WTC11 (cell line): ENCODE measurements around the gene IL23A. TPM values are rescaled to one million over a fixed set of nuclear protein-coding genes. Genes with fewer than 3 reads are reported as not detected.
A peak's percentile ranks its signal among the peaks of the same experiment; 100 is the strongest.

Experiments used
- ATAC-seq: fragments of 200-7000 bp; cut with Tn5 transposase; 2 replicates; pipeline ENCODE4 v1.10.0; 2021; ENCODE audit warnings: mild to moderate bottlenecking, moderate library complexity
- CTCF ChIA-PET: fragments of 300-600 bp; sonication (Branson Sonifier 250); formaldehyde crosslinking; loops from one replicate; lab custom pipeline; 2021; ENCODE audit warnings: antibody characterized with exemption; lab: Charles Lee
- POLR2A ChIA-PET: fragments of 350-600 bp; sonication (Branson Sonifier 250); formaldehyde crosslinking; loops from one replicate; lab custom pipeline; 2021; ENCODE audit warnings: antibody characterized with exemption; lab: Charles Lee
- DNase-seq: peaks from one replicate; pipeline ENCODE4 v3.0.0; 2021; ENCODE audit warnings: low spot score
- H3K27ac Mint-ChIP-seq: 2 replicates; pipeline ENCODE4 v1.8.0; 2021; ENCODE audit warnings: mixed read lengths
- H3K27me3 Mint-ChIP-seq: 2 replicates; pipeline ENCODE4 v1.8.0; 2021; ENCODE audit warnings: low read depth, mild to moderate bottlenecking, moderate library complexity, mixed read lengths
- H3K36me3 Mint-ChIP-seq: 2 replicates; pipeline ENCODE4 v1.8.0; 2021; ENCODE audit warnings: mixed read lengths
- H3K4me1 Mint-ChIP-seq: 2 replicates; pipeline ENCODE4 v1.8.0; 2022; ENCODE audit warnings: mixed read lengths
- H3K4me3 Mint-ChIP-seq: 2 replicates; pipeline ENCODE4 v1.8.0; 2021; ENCODE audit warnings: mild to moderate bottlenecking, moderate library complexity, mixed read lengths
- H3K9me3 Mint-ChIP-seq: 2 replicates; pipeline ENCODE4 v1.8.0; 2021; ENCODE audit warnings: mixed read lengths
- ATF6 ChIP-seq: sonication (generic); formaldehyde crosslinking; IDR thresholded peaks from 2 replicates; pipeline ENCODE4 v1.8.1; 2023; ENCODE audit warnings: mild to moderate bottlenecking, missing genetic modification reagents
- CREM ChIP-seq: sonication (generic); formaldehyde crosslinking; IDR thresholded peaks from 2 replicates; pipeline ENCODE4 v1.8.1; 2022; ENCODE audit warnings: mild to moderate bottlenecking, missing genetic modification reagents, moderate library complexity
- CTCF ChIP-seq: fragments of 200-600 bp; IDR thresholded peaks from 2 replicates; pipeline ENCODE4 v1.8.0; 2022; ENCODE audit warnings: antibody characterized with exemption
- E2F5 ChIP-seq: sonication (generic); formaldehyde crosslinking; IDR thresholded peaks from 2 replicates; pipeline ENCODE4 v1.8.1; 2022; ENCODE audit warnings: mild to moderate bottlenecking, moderate library complexity, missing genetic modification reagents
- EMX1 ChIP-seq: fragments of 250-450 bp; sonication (Bioruptor Pico); IDR thresholded peaks from 2 replicates; pipeline ENCODE4 v1.8.0; 2021; ENCODE audit warnings: mild to moderate bottlenecking
- ETV6 ChIP-seq: sonication (generic); formaldehyde crosslinking; IDR thresholded peaks from 2 replicates; pipeline ENCODE4 v1.8.1; 2022; ENCODE audit warnings: mild to moderate bottlenecking, missing genetic modification reagents
- FOXP4 ChIP-seq: sonication (generic); formaldehyde crosslinking; IDR thresholded peaks from 2 replicates; pipeline ENCODE4 v1.8.0; 2022; ENCODE audit warnings: mild to moderate bottlenecking, missing genetic modification reagents
- GABPB1 ChIP-seq: sonication (generic); formaldehyde crosslinking; IDR thresholded peaks from 2 replicates; pipeline ENCODE4 v1.8.1; 2023; ENCODE audit warnings: mild to moderate bottlenecking, missing genetic modification reagents
- MAX ChIP-seq: sonication (generic); formaldehyde crosslinking; IDR thresholded peaks from 2 replicates; pipeline ENCODE4 v1.8.0; 2022; ENCODE audit warnings: mild to moderate bottlenecking, missing genetic modification reagents
- MXD4 ChIP-seq: fragments of 250-450 bp; sonication (Bioruptor Pico); IDR thresholded peaks from 2 replicates; pipeline ENCODE4 v1.8.0; 2021; ENCODE audit warnings: mild to moderate bottlenecking, moderate library complexity, borderline replicate concordance
- MYBL2 ChIP-seq: sonication (generic); formaldehyde crosslinking; IDR thresholded peaks from 2 replicates; pipeline ENCODE4 v1.8.1; 2023; ENCODE audit warnings: mild to moderate bottlenecking, moderate library complexity, missing genetic modification reagents
- NFYB ChIP-seq: sonication (generic); formaldehyde crosslinking; conservative IDR thresholded peaks from 2 replicates; pipeline ENCODE4 v1.8.0; 2022; ENCODE audit warnings: low read depth, missing genetic modification reagents
- NR2C2 ChIP-seq: sonication (generic); formaldehyde crosslinking; IDR thresholded peaks from 2 replicates; pipeline ENCODE4 v1.8.0; 2022; ENCODE audit warnings: mild to moderate bottlenecking, missing genetic modification reagents
- PRDM15 ChIP-seq: sonication (generic); formaldehyde crosslinking; IDR thresholded peaks from 2 replicates; pipeline ENCODE4 v1.8.0; 2022; ENCODE audit warnings: missing genetic modification reagents
- PREB ChIP-seq: sonication (generic); formaldehyde crosslinking; IDR thresholded peaks from 2 replicates; pipeline ENCODE4 v1.8.1; 2022; ENCODE audit warnings: mild to moderate bottlenecking, missing genetic modification reagents, moderate library complexity, borderline replicate concordance
- RELA ChIP-seq: sonication (generic); formaldehyde crosslinking; IDR thresholded peaks from 2 replicates; pipeline ENCODE4 v1.8.1; 2022; ENCODE audit warnings: missing genetic modification reagents, mild to moderate bottlenecking, borderline replicate concordance
- SMAD3 ChIP-seq: sonication (generic); formaldehyde crosslinking; IDR thresholded peaks from 2 replicates; pipeline ENCODE4 v1.8.0; 2022; ENCODE audit warnings: missing genetic modification reagents, mild to moderate bottlenecking, borderline replicate concordance
- TEAD1 ChIP-seq: sonication (generic); formaldehyde crosslinking; IDR thresholded peaks from 2 replicates; pipeline ENCODE4 v1.8.0; 2022; ENCODE audit warnings: mild to moderate bottlenecking, missing genetic modification reagents
- USF1 ChIP-seq: sonication (generic); formaldehyde crosslinking; IDR thresholded peaks from 2 replicates; pipeline ENCODE4 v1.8.0; 2022; ENCODE audit warnings: mild to moderate bottlenecking, missing genetic modification reagents
- ZNF121 ChIP-seq: sonication (generic); formaldehyde crosslinking; IDR thresholded peaks from 2 replicates; pipeline ENCODE4 v1.8.0; 2023; ENCODE audit warnings: missing genetic modification reagents
- ZNF317 ChIP-seq: sonication (generic); formaldehyde crosslinking; IDR thresholded peaks from 2 replicates; pipeline ENCODE4 v1.8.1; 2023; ENCODE audit warnings: low read depth, mild to moderate bottlenecking, moderate library complexity, missing genetic modification reagents, borderline replicate concordance
- total RNA-seq: library from RNA; stranded (reverse); gene quantifications from 3 replicates; pipeline ENCODE4 v1.2.3, GENCODE V29; 2021

The IL23A gene
- total RNA-seq, 1 experiment from 2014 or later: 2.9 TPM

- TF ChIP-seq CREM (CRISPR knock-in tag) (peak; percentile 83), ZNF317 (no peak), NR2C2 (CRISPR knock-in tag) (no peak), NFYB (CRISPR knock-in tag) (peak; percentile 86), CTCF (0 out of 2 replicates have a peak, but pooled peaks have one; percentile 24), ETV6 (CRISPR knock-in tag) (0 out of 2 replicates have a peak, but pooled peaks have one; percentile 12), MXD4 (CRISPR knock-in tag) (no peak), MYBL2 (CRISPR knock-in tag) (peak; percentile 52; the same call in 1 of the 2 replicates), FOXP4 (no peak), MAX (CRISPR knock-in tag) (peak; percentile 48), ZNF121 (no peak), ATF6 (no peak), RELA (CRISPR knock-in tag) (no peak), E2F5 (CRISPR knock-in tag) (0 out of 2 replicates have a peak, but pooled peaks have one; percentile 44), PREB (CRISPR knock-in tag) (no peak), USF1 (peak; percentile 22; the same call in 1 of the 2 replicates), GABPB1 (CRISPR knock-in tag) (peak; percentile 44; the same call in 1 of the 2 replicates), PRDM15 (CRISPR knock-in tag) (no peak), TEAD1 (CRISPR knock-in tag) (0 out of 2 replicates have a peak, but pooled peaks have one; percentile 31), EMX1 (no peak), SMAD3 (CRISPR knock-in tag) (no peak)
- TF ChIP-seq, all 79 proteins: peak for 10
- ATAC-seq (peak; percentile 94), DNase-seq (peak; percentile 90)
- H3K9me3 Mint-ChIP-seq: no peaks in the 10 kb centered on the region
- peaks cover 38% of the 10 kb centered on the region for H3K4me1 Mint-ChIP-seq
- H3K4me3 Mint-ChIP-seq: peak within 1 kb of the TSS; percentile 87
- H3K27me3 Mint-ChIP-seq: no peaks in the 10 kb centered on the region
- ChIA-PET POLR2A (interaction anchor here (0.6 to 1.7 kb wide), 5 partner anchors 18 to 210 kb away, joined by 3 to 9 read pairs (median 4); partner anchors contain the start of genes CNPY2, CS and STAT2), CTCF (interaction anchor here (0.6 to 2.2 kb wide), 10 partner anchors 13 to 144 kb away, joined by 3 to 9 read pairs (median 3); partner anchors contain the start of genes ANKRD52, CNPY2, RNF41 and SMARCC2)
- H3K27ac Mint-ChIP-seq: peak within 1 kb of the TSS; percentile 98
- no peaks in the 10 kb centered on the region for H3K36me3 Mint-ChIP-seq
Observed at GRCh38 chr12:56333679-56334489, 4.8 kb upstream of the IL23A start, which contains the start of gene PAN2. Gene PAN2 (minus strand): TSS chr12:56334000. CDS start chr12:56333094, 906 bp downstream.
